ENCODE measurements around the gene GUCY2C.
"Not testable (repeated sequence)": the region's sequence is repeated elsewhere in the genome, so short reads cannot be mapped to it uniquely, and the experiment has no call there.

The GUCY2C gene

GRCh38 chr12:14696265-14696741, at the start of gene GUCY2C:
Gene GUCY2C (minus strand): TSS chr12:14696599. CDS start chr12:14696448, 151 bp downstream.
- no peak for DNase-seq

- no peak for DNase-seq
Measured at GRCh38 chr12:14743061-14743460, 46.7 kb upstream of the GUCY2C start.

GRCh38 chr12:14741942-14742341, 45.5 kb upstream of the GUCY2C start:
- no peak for DNase-seq

GRCh38 chr12:14741153-14741552, 44.8 kb upstream of the GUCY2C start:
- no peak for DNase-seq

GRCh38 chr12:14736441-14736840, 40.0 kb upstream of the GUCY2C start:
- not testable (repeated sequence) for DNase-seq

GRCh38 chr12:14731821-14732220, 35.4 kb upstream of the GUCY2C start:
- DNase-seq = no peak

- no peak for DNase-seq
Measured at GRCh38 chr12:14729586-14729985, 33.2 kb upstream of the GUCY2C start.

GRCh38 chr12:14723763-14724162, 27.4 kb upstream of the GUCY2C start:
- DNase-seq = no peak

- no peak for DNase-seq
Measured at GRCh38 chr12:14716848-14717444, 20.5 kb upstream of the GUCY2C start.

- DNase-seq = peak in 1 of 2 experiments; percentile 25
Measured at GRCh38 chr12:14714437-14714836, 18.0 kb upstream of the GUCY2C start.

GRCh38 chr12:14710632-14711320, 14.4 kb upstream of the GUCY2C start:
- DNase-seq = no peak

GRCh38 chr12:14701809-14702568, 5.6 kb upstream of the GUCY2C start:
- no peak for DNase-seq

GRCh38 chr12:14700935-14701334, 4.5 kb upstream of the GUCY2C start:
- DNase-seq = no peak

- no peak for DNase-seq
Measured at GRCh38 chr12:14699923-14700322, 3.5 kb upstream of the GUCY2C start.

- no peak for DNase-seq
Measured at GRCh38 chr12:14698555-14698954, 2.2 kb upstream of the GUCY2C start.

- DNase-seq = no peak
Measured at GRCh38 chr12:14695715-14696141, 671 bp downstream of the GUCY2C start.

GRCh38 chr12:14694970-14695369, 1.4 kb downstream of the GUCY2C start:
- no peak for DNase-seq

- no peak for DNase-seq
Measured at GRCh38 chr12:14694145-14694714, 2.2 kb downstream of the GUCY2C start.

- no peak for DNase-seq
Measured at GRCh38 chr12:14693116-14693515, 3.3 kb downstream of the GUCY2C start.

GRCh38 chr12:14691560-14691959, 4.8 kb downstream of the GUCY2C start:
- no peak for DNase-seq

GRCh38 chr12:14689996-14690395, 6.4 kb downstream of the GUCY2C start:
- DNase-seq = no peak

- no peak for DNase-seq
Measured at GRCh38 chr12:14689144-14689543, 7.3 kb downstream of the GUCY2C start.

- not testable (repeated sequence) for DNase-seq
Measured at GRCh38 chr12:14682231-14682630, 14.2 kb downstream of the GUCY2C start.
